ENCODE measurements around the gene TROAP. TPM values are rescaled to one million over a fixed set of nuclear protein-coding genes. Genes with fewer than 3 reads are reported as not detected.

TROAP gene
- total RNA-seq, 3 donors from 2014 or later = 0.29 to 1.8 (median 0.66) TPM

- Histone ChIP-seq H3K36me3 (no peaks in the 10 kb centered on the region), H3K9me3 (no peaks in the 10 kb centered on the region), H3K27me3 (no peaks in the 10 kb centered on the region), H3K27ac (no peak overlapping the region), H3K4me1 (no peaks in the 10 kb centered on the region), H3K4me3 (no peak overlapping the region)
- DNase-seq (ENCODE audit: low spot score in 2 of 2) = no peak
- intact Hi-C loops (cut with DNase I; ENCODE audit: low total_unique reads) = loop anchor here (5.0 kb wide), 1 partner anchor 462 kb away; no protein-coding TSS in a partner anchor
- TF ChIP-seq POLR2A (IDR thresholded peaks at IDR 0.05) = no peak
- no peak for TF ChIP-seq POLR2AphosphoS5 (IDR thresholded peaks at IDR 0.05)
- TF ChIP-seq CTCF (IDR thresholded peaks at IDR 0.05) = no peak
These were observed 38.4 kb upstream of the TROAP start for GRCh38 chr12:49284672-49285071.

- intact Hi-C loops (cut with DNase I; ENCODE audit: low total_unique reads) = loop anchor here (5.0 kb wide), 1 partner anchor 466 kb away; no protein-coding TSS in a partner anchor
- TF ChIP-seq POLR2A (IDR thresholded peaks at IDR 0.05) = no peak
- no peak for TF ChIP-seq CTCF (IDR thresholded peaks at IDR 0.05)
- no peak for TF ChIP-seq POLR2AphosphoS5 (IDR thresholded peaks at IDR 0.05)
- DNase-seq (ENCODE audit: low spot score in 2 of 2) = no peak
- Histone ChIP-seq H3K36me3 (no peaks in the 10 kb centered on the region), H3K4me3 (no peak overlapping the region), H3K27me3 (no peaks in the 10 kb centered on the region), H3K4me1 (no peaks in the 10 kb centered on the region), H3K9me3 (no peaks in the 10 kb centered on the region), H3K27ac (no peak overlapping the region)
These were observed 35.2 kb upstream of the TROAP start for GRCh38 chr12:49287876-49288275.

GRCh38 chr12:49288412-49288853, 34.6 kb upstream of the TROAP start:
- no peak overlapping the region for H3K27ac ChIP-seq
- no peaks in the 10 kb centered on the region for H3K4me1 ChIP-seq
- TF ChIP-seq POLR2AphosphoS5 (IDR thresholded peaks at IDR 0.05) (no peak), CTCF (IDR thresholded peaks at IDR 0.05) (peak; percentile 64 to 82 (median 79)), POLR2A (IDR thresholded peaks at IDR 0.05) (no peak)
- H3K4me3 ChIP-seq = no peak overlapping the region
- intact Hi-C loops (cut with DNase I; ENCODE audit: low total_unique reads) = loop anchor here (5.0 kb wide), 1 partner anchor 466 kb away; no protein-coding TSS in a partner anchor
- no peaks in the 10 kb centered on the region for H3K36me3 ChIP-seq
- H3K27me3 ChIP-seq = no peaks in the 10 kb centered on the region
- DNase-seq (ENCODE audit: low spot score in 2 of 2) = peak in 1 of 2 donors; percentile 49
- H3K9me3 ChIP-seq = no peaks in the 10 kb centered on the region

GRCh38 chr12:49288922-49289555, 34.0 kb upstream of the TROAP start:
- H3K27me3 ChIP-seq = no peaks in the 10 kb centered on the region
- no peaks in the 10 kb centered on the region for H3K4me1 ChIP-seq
- no peaks in the 10 kb centered on the region for H3K36me3 ChIP-seq
- DNase-seq (ENCODE audit: low spot score in 2 of 2) = no peak
- H3K4me3 ChIP-seq = no peak overlapping the region
- no peak overlapping the region for H3K27ac ChIP-seq
- intact Hi-C loops (cut with DNase I; ENCODE audit: low total_unique reads) = loop anchor here (5.0 kb wide), 1 partner anchor 467 kb away; no protein-coding TSS in a partner anchor
- no peaks in the 10 kb centered on the region for H3K9me3 ChIP-seq
- no peak for TF ChIP-seq CTCF (IDR thresholded peaks at IDR 0.05)
- TF ChIP-seq POLR2AphosphoS5 (IDR thresholded peaks at IDR 0.05) = no peak
- TF ChIP-seq POLR2A (IDR thresholded peaks at IDR 0.05) = no peak

- H3K27ac ChIP-seq = peak overlapping the region; percentile 25 to 69
- no peaks in the 10 kb centered on the region for H3K9me3 ChIP-seq
- no peaks in the 10 kb centered on the region for H3K36me3 ChIP-seq
- H3K4me1 ChIP-seq = peaks cover 0 to 7% of the 10 kb centered on the region in 2 donors
- H3K27me3 ChIP-seq = peaks cover 11 to 30% of the 10 kb centered on the region in 2 donors
- peak overlapping the region in 1 of 3 donors; percentile 48 for H3K4me3 ChIP-seq
- no peak for DNase-seq (ENCODE audit: low spot score in 2 of 2)
- no peak for TF ChIP-seq CTCF (IDR thresholded peaks at IDR 0.05)
- no peak for TF ChIP-seq POLR2A (IDR thresholded peaks at IDR 0.05)
- no peak for TF ChIP-seq POLR2AphosphoS5 (IDR thresholded peaks at IDR 0.05)
- intact Hi-C loops (cut with DNase I; ENCODE audit: low total_unique reads) = no loop called here
These were observed 30.4 kb upstream of the TROAP start for GRCh38 chr12:49292729-49293055.

Measured in breast epithelium (tissue), 4 donors.